Endothelial cell of umbilical vein (primary cell): ENCODE measurements around the gene CEACAM6. TPM values are rescaled to one million over a fixed set of nuclear protein-coding genes. Genes with fewer than 3 reads are reported as not detected.

Experiments
- Bru-seq: library from RNA; stranded (reverse); fragments of 400-500 nt; gene quantifications from one replicate; lab custom pipeline; 2021; lab: Mats Ljungman, UMichigan
- BruChase-seq, 2 experiments: library from RNA; stranded (reverse); fragments of 400-500 nt; gene quantifications; one replicate each; lab custom pipeline; 2021; lab: Mats Ljungman, UMichigan
- BruUV-seq: library from RNA; stranded (reverse); fragments of 400-500 nt; replicated peaks from 2 replicates; lab custom pipeline; 2021; lab: Mats Ljungman, UMichigan
- CTCF ChIA-PET: fragments of 300-600, 350-600 bp; sonication (Branson Sonifier 250); formaldehyde crosslinking; loops from one replicate; lab custom pipeline; 2021; ENCODE audit warnings: antibody characterized with exemption, inconsistent platforms; lab: Charles Lee
- POLR2A ChIA-PET: fragments of 300-600, 350-600 bp; sonication (Branson Sonifier 250); formaldehyde crosslinking; loops from one replicate; lab custom pipeline; 2021; ENCODE audit warnings: antibody characterized with exemption, inconsistent platforms; lab: Charles Lee
- DNase-seq: peaks from one replicate; pipeline ENCODE4 v3.0.0-alpha.2; 2011; ENCODE audit warnings: low read depth, low spot score
- FAIRE-seq: peaks from 2 replicates; lab custom pipeline; 2011; peaks lifted over from hg19 to GRCh38; lab: Jason Lieb, UNC
- H2AFZ ChIP-seq: 2 replicates; pipeline ENCODE4 v1.6.0; 2012; ENCODE audit warnings: low read depth, low read length, control low read depth, inconsistent platforms
- H3K27ac ChIP-seq: 2 replicates; pipeline ENCODE4 v1.5.1; 2011; ENCODE audit warnings: low read depth, mild to moderate bottlenecking, control low read depth, low read length, moderate library complexity; ENCODE audit not compliant: insufficient read depth
- H3K27me3 ChIP-seq, 2 experiments: 2 replicates each; pipeline versions ENCODE4 v1.6.0 to v1.6.1; 2011; ENCODE audit warnings: low read length in 2 of 2, mixed read lengths in 1 of 2; ENCODE audit not compliant: control insufficient read depth in 2 of 2, insufficient read depth in 2 of 2
- H3K36me3 ChIP-seq, 2 experiments: 2 replicates in 1 of 2; 3 replicates in 1 of 2; pipeline ENCODE4 v1.5.1; 2011; ENCODE audit warnings: low read length in 2 of 2, mild to moderate bottlenecking in 1 of 2, moderate library complexity in 1 of 2; ENCODE audit not compliant: control insufficient read depth in 2 of 2, insufficient read depth in 2 of 2; ENCODE audit errors: extremely low read depth in 1 of 2
- H3K4me1 ChIP-seq: 3 replicates; pipeline ENCODE4 v1.5.1; 2011; ENCODE audit warnings: mild to moderate bottlenecking, low read length; ENCODE audit not compliant: control insufficient read depth, insufficient read depth; ENCODE audit errors: extremely low read depth
- H3K4me2 ChIP-seq: 2 replicates; pipeline ENCODE4 v1.6.1; 2011; ENCODE audit warnings: low read length, control low read depth, mixed read lengths; ENCODE audit not compliant: insufficient read depth
- H3K4me3 ChIP-seq, 3 experiments: fragments of 200-600 bp in 1 of 3; sonication (generic), shearing (Covaris generic) in 1 of 3; replicated peaks in 1 of 3; 2 replicates each; pipeline ENCODE4 v1.5.1; 2011 to 2016; ENCODE audit warnings: control low read depth in 3 of 3, low read length in 3 of 3, mild to moderate bottlenecking in 2 of 3, inconsistent platforms in 1 of 3, low read depth in 1 of 3, moderate library complexity in 1 of 3; ENCODE audit not compliant: insufficient read depth in 1 of 3
- H3K79me2 ChIP-seq: 2 replicates; pipeline ENCODE4 v1.6.0; 2012; ENCODE audit warnings: low read length, inconsistent platforms; ENCODE audit not compliant: control insufficient read depth, insufficient read depth
- H3K9ac ChIP-seq: replicated peaks from 2 replicates; pipeline ENCODE3; 2011; ENCODE audit warnings: low read length, control low read depth; ENCODE audit not compliant: insufficient read depth; ENCODE audit errors: extremely low read depth
- H3K9me1 ChIP-seq: replicated peaks from 3 replicates; pipeline ENCODE4 v1.6.0; 2011; ENCODE audit warnings: mild to moderate bottlenecking, low read length; ENCODE audit not compliant: control insufficient read depth, insufficient read depth; ENCODE audit errors: extremely low read depth
- H3K9me3 ChIP-seq: replicated peaks from 2 replicates; pipeline ENCODE4 v1.5.1; 2012; ENCODE audit warnings: low read length, inconsistent platforms; ENCODE audit not compliant: control insufficient read depth, insufficient read depth
- H4K20me1 ChIP-seq: replicated peaks from 2 replicates; pipeline ENCODE3; 2011; ENCODE audit warnings: mild to moderate bottlenecking, low read length; ENCODE audit not compliant: control insufficient read depth, insufficient read depth; ENCODE audit errors: extremely low read depth
- EZH2 ChIP-seq: IDR thresholded peaks from 2 replicates; pipeline ENCODE4 v1.6.1; 2012; ENCODE audit warnings: borderline replicate concordance, low read depth, mild to moderate bottlenecking, moderate library complexity, low read length, inconsistent platforms; ENCODE audit not compliant: severe bottlenecking
- GATA2 ChIP-seq: IDR thresholded peaks from 2 replicates; pipeline ENCODE4 v1.7.0; 2011; ENCODE audit warnings: low read depth, mild to moderate bottlenecking, moderate library complexity, mixed read lengths, low read length; ENCODE audit not compliant: insufficient read length, insufficient read depth
- MYC ChIP-seq: IDR thresholded peaks from one replicate; pipeline ENCODE4 v1.6.1; 2011; ENCODE audit warnings: mild to moderate bottlenecking, low read depth, low read length
- POLR2A ChIP-seq: IDR thresholded peaks from 2 replicates; pipeline ENCODE4 v1.6.1; 2012; ENCODE audit warnings: low read depth, mild to moderate bottlenecking, control low read depth, low read length
- POLR2AphosphoS5 ChIP-seq: IDR thresholded peaks from 2 replicates; pipeline ENCODE4 v1.6.1; 2012; ENCODE audit warnings: low read depth, mild to moderate bottlenecking, control low read depth, low read length, moderate library complexity; ENCODE audit not compliant: insufficient read depth
- dilution Hi-C: fragments of 300-500 bp; cut with MboI; formaldehyde crosslinking; loops from one replicate; pipeline ENCODE4 v1.15.0; 2019; ENCODE audit warnings: low sequenced_read_pairs; ENCODE audit not compliant: extremely low pct_ligation_motif_present
- intact Hi-C: fragments of 100-400 bp; cut with micrococcal nuclease; formaldehyde crosslinking; loops from one replicate; pipeline ENCODE4 v1.10.0; 2022
- long read RNA-seq: library from polyadenylated mRNA; stranded (forward); transcript quantifications from one replicate; pipeline ENCODE4 v2.0.0, GENCODE V29; 2021
- polyA minus RNA-seq, 3 experiments: library from RNA; depleted of rRNA, polyadenylated mRNA; stranded (reverse); fragments of >200 nt; gene quantifications; 1 replicate in 1 of 3; 2 replicates in 2 of 3; pipeline ENCODE4 v1.2.3, GENCODE V29; 2011
- polyA plus RNA-seq, 4 experiments: library from polyadenylated mRNA; depleted of rRNA in 3 of 4; stranded (reverse) in 3 of 4; unstranded in 1 of 4; fragments of >200 nt; gene quantifications; 2 replicates each; pipeline versions ENCODE4 v1.2.1 to v1.2.3, GENCODE V29; 2011 to 2012; ENCODE audit warnings: missing spikeins in 1 of 4
- total RNA-seq: library from RNA; stranded (reverse); gene quantifications from 2 replicates; pipeline ENCODE4 v1.2.3, GENCODE V29; 2021
- TF ChIP-seq, protein P1 (sequence below), 2 donors: IDR thresholded peaks; 1 replicate in 1 of 2; 2 replicates in 1 of 2; pipeline ENCODE4 v1.5.1; 2011; ENCODE audit warnings: low read length in 2 of 2, mild to moderate bottlenecking in 2 of 2, moderate library complexity in 2 of 2, control low read depth in 1 of 2, inconsistent platforms in 1 of 2, low read depth in 1 of 2; ENCODE audit not compliant: insufficient read depth in 1 of 2; ENCODE audit errors: extremely low read depth in 1 of 2
- TF ChIP-seq, protein P2 (sequence below): IDR thresholded peaks from 2 replicates; pipeline ENCODE4 v1.6.1; 2011; ENCODE audit not compliant: insufficient read depth, insufficient read length

CEACAM6 gene
- total RNA-seq (not detected in 2 replicates), polyA plus RNA-seq (not detected in 2 replicates), polyA minus RNA-seq (not detected in 2 replicates), Bru-seq, nascent RNA (not detected), BruChase-seq, experiment 1, labeled RNA remaining after a 6-hour chase (not detected), BruChase-seq, experiment 2, labeled RNA remaining after a 2-hour chase (not detected)
- polyA plus RNA-seq (2011; cell fraction: cytosol; rRNA removed): not detected in 2 replicates
- not detected in 2 replicates for polyA plus RNA-seq (2011; cell fraction: nucleus; rRNA removed)
- polyA plus RNA-seq (2012): not detected in 2 replicates
- not detected for polyA minus RNA-seq (2011; cell fraction: cytosol; rRNA and poly(A)+ RNA removed)
- not detected in 2 replicates for polyA minus RNA-seq (2011; cell fraction: nucleus; rRNA and poly(A)+ RNA removed)
- long read RNA-seq: 0 reads

DNA sequence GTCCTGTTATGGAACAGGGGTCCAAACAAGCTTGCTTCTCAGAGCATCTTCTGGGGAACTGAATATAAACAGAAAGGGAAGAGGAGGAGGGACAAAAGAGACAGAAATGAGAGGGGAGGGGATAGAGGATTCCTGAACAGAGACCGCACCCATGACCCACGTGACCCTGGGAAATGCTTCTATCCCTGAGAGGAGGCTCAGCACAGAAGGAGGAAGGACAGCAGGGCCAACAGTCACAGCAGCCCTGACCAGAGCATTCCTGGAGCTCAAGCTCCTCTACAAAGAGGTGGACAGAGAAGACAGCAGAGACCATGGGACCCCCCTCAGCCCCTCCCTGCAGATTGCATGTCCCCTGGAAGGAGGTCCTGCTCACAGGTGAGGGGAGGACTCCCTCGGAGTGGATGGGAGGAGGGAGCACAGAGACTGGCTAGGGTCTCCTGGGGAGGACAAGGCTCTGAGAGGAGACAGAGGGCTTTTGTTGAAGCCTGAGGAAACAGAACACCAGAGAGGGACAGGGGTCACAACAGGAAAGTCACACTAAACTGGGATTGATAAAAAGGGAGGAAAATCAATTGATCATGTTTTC is at the start of gene CEACAM6:
CEACAM6 (plus strand) TSS at position 203 of the 586 bp plus-strand sequence; CDS start at position 312, 109 bp downstream.
- Histone ChIP-seq H3K79me2 (no peaks in the 10 kb centered on the region), H3K9me1 (no peaks in the 10 kb centered on the region), H2AFZ (no peak within 1 kb of the TSS), H3K4me1 (no peaks in the 10 kb centered on the region), H4K20me1 (no peaks in the 10 kb centered on the region), H3K9me3 (no peaks in the 10 kb centered on the region), H3K36me3 (no peaks in the 10 kb centered on the region), H3K27me3 (peaks cover 0 to 3% of the 10 kb centered on the region in 2 experiments), H3K9ac (no peak within 1 kb of the TSS), H3K4me3 (no peak within 1 kb of the TSS), H3K4me2 (no peak within 1 kb of the TSS), H3K27ac (no peak within 1 kb of the TSS)
- dilution Hi-C loops (no loop called here), intact Hi-C loops (no loop called here)
- no TSS peak for BruUV-seq
- ChIA-PET CTCF (interaction anchor here (1.2 to 3.3 kb wide), 3 partner anchors 25 to 113 kb away, joined by 7 to 10 read pairs (median 8); no protein-coding TSS in a partner anchor), POLR2A (no interaction called here)
- TF ChIP-seq EZH2: no peak
- no peak for TF ChIP-seq POLR2A
- TF ChIP-seq POLR2AphosphoS5: no peak
- no peak for FAIRE-seq
- no peak for DNase-seq

DNA sequence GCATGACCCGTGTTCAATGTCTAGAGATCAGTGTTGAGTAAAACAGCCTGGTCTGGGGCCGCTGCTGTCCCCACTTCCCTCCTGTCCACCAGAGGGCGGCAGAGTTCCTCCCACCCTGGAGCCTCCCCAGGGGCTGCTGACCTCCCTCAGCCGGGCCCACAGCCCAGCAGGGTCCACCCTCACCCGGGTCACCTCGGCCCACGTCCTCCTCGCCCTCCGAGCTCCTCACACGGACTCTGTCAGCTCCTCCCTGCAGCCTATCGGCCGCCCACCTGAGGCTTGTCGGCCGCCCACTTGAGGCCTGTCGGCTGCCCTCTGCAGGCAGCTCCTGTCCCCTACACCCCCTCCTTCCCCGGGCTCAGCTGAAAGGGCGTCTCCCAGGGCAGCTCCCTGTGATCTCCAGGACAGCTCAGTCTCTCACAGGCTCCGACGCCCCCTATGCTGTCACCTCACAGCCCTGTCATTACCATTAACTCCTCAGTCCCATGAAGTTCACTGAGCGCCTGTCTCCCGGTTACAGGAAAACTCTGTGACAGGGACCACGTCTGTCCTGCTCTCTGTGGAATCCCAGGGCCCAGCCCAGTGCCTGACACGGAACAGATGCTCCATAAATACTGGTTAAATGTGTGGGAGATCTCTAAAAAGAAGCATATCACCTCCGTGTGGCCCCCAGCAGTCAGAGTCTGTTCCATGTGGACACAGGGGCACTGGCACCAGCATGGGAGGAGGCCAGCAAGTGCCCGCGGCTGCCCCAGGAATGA is 48.4 kb upstream of the CEACAM6 start:
- H3K9me1 ChIP-seq: no peaks in the 10 kb centered on the region
- no peaks in the 10 kb centered on the region for H3K9me3 ChIP-seq
- H3K4me2 ChIP-seq: no peak overlapping the region
- H3K9ac ChIP-seq: no peak overlapping the region
- no peaks in the 10 kb centered on the region for H3K27me3 ChIP-seq
- H3K4me1 ChIP-seq: no peaks in the 10 kb centered on the region
- dilution Hi-C loops (no loop called here), intact Hi-C loops (loop anchor here (2.0 kb wide), 1 partner anchor 40 kb away; no protein-coding TSS in a partner anchor)
- TF ChIP-seq, protein P1, sequence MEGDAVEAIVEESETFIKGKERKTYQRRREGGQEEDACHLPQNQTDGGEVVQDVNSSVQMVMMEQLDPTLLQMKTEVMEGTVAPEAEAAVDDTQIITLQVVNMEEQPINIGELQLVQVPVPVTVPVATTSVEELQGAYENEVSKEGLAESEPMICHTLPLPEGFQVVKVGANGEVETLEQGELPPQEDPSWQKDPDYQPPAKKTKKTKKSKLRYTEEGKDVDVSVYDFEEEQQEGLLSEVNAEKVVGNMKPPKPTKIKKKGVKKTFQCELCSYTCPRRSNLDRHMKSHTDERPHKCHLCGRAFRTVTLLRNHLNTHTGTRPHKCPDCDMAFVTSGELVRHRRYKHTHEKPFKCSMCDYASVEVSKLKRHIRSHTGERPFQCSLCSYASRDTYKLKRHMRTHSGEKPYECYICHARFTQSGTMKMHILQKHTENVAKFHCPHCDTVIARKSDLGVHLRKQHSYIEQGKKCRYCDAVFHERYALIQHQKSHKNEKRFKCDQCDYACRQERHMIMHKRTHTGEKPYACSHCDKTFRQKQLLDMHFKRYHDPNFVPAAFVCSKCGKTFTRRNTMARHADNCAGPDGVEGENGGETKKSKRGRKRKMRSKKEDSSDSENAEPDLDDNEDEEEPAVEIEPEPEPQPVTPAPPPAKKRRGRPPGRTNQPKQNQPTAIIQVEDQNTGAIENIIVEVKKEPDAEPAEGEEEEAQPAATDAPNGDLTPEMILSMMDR (IDR thresholded peaks at IDR 0.05; ENCODE audit: extremely low read depth in 1 of 2, insufficient read depth in 1 of 2, low read depth in 1 of 2, low read length in 2 of 2): peak; percentile 78 to 97
- TF ChIP-seq, protein P2, sequence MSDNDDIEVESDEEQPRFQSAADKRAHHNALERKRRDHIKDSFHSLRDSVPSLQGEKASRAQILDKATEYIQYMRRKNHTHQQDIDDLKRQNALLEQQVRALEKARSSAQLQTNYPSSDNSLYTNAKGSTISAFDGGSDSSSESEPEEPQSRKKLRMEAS: no peak
- no peak for TF ChIP-seq GATA2
- no peak for TF ChIP-seq MYC
- CTCF ChIA-PET: interaction anchor here (0.6 to 2.6 kb wide), 22 partner anchors 8 to 114 kb away, joined by 3 to 18 read pairs (median 4); no protein-coding TSS in a partner anchor
- no peak overlapping the region for H3K4me3 ChIP-seq
- no peaks in the 10 kb centered on the region for H3K79me2 ChIP-seq
- BruUV-seq: no TSS peak
- DNase-seq (peak; percentile 49), FAIRE-seq (peak; percentile 18)
- H3K36me3 ChIP-seq: no peaks in the 10 kb centered on the region
- POLR2A ChIA-PET: no interaction called here
- H3K27ac ChIP-seq: no peak overlapping the region
- H2AFZ ChIP-seq: peak overlapping the region; percentile 69
- H4K20me1 ChIP-seq: no peaks in the 10 kb centered on the region
